GM18951 (cell line): ENCODE results near the gene ANKRA2.

Experiments
- POLR2A ChIP-seq: IDR thresholded peaks from 4 replicates; pipeline ENCODE4 v1.6.1; 2011; ENCODE audit warnings: mild to moderate bottlenecking; ENCODE audit not compliant: insufficient read length, insufficient read depth; ENCODE audit errors: extremely low read depth
- in situ Hi-C: fragments of 300-500 bp; cut with MboI; formaldehyde crosslinking; loops from one replicate; pipeline ENCODE4 v1.12.0; 2022; ENCODE audit warnings: low sequenced_read_pairs, mixed read lengths, inconsistent platforms; ENCODE audit not compliant: unreplicated experiment

The ANKRA2 gene

GRCh38 chr5:73565139-73565968, at the start of gene ANKRA2, which contains the start of gene UTP15:
TSS of gene ANKRA2 (minus strand) at chr5:73565639. CDS start at chr5:73562881, 2,758 bp downstream.
TSS of gene UTP15 (plus strand) at chr5:73565743. CDS start at chr5:73567345, 1,602 bp downstream.
- peak; percentile 72 for TF ChIP-seq POLR2A
- in situ Hi-C loops: no loop called here

- in situ Hi-C loops: no loop called here
Observed at GRCh38 chr5:73615085-73615484, 49.6 kb upstream of the ANKRA2 start.

GRCh38 chr5:73612799-73613198, 47.4 kb upstream of the ANKRA2 start:
- no peak for TF ChIP-seq POLR2A
- in situ Hi-C loops: no loop called here

More at GRCh38 chr5:73615085-73615484, 49.6 kb upstream of the ANKRA2 start:
- TF ChIP-seq POLR2A: no peak

GRCh38 chr5:73607228-73607627, 41.8 kb upstream of the ANKRA2 start:
- TF ChIP-seq POLR2A: no peak

GRCh38 chr5:73606206-73606753, 40.8 kb upstream of the ANKRA2 start:
- in situ Hi-C loops: no loop called here
- no peak for TF ChIP-seq POLR2A

More at GRCh38 chr5:73607228-73607627, 41.8 kb upstream of the ANKRA2 start:
- in situ Hi-C loops: no loop called here

GRCh38 chr5:73605223-73606087, 40.0 kb upstream of the ANKRA2 start:
- no peak for TF ChIP-seq POLR2A
- in situ Hi-C loops: no loop called here

- in situ Hi-C loops: no loop called here
- TF ChIP-seq POLR2A: no peak
Observed at GRCh38 chr5:73603998-73604397, 38.6 kb upstream of the ANKRA2 start.

GRCh38 chr5:73599380-73599779, 33.9 kb upstream of the ANKRA2 start:
- in situ Hi-C loops: no loop called here
- TF ChIP-seq POLR2A: no peak

GRCh38 chr5:73596705-73597328, 31.4 kb upstream of the ANKRA2 start:
- TF ChIP-seq POLR2A: no peak
- in situ Hi-C loops: no loop called here

- in situ Hi-C loops: loop anchor here (5.0 kb wide), 1 partner anchor 200 kb away; no protein-coding TSS in a partner anchor
Observed at GRCh38 chr5:73592551-73592950, 27.1 kb upstream of the ANKRA2 start.

GRCh38 chr5:73591698-73592501, 26.5 kb upstream of the ANKRA2 start:
- TF ChIP-seq POLR2A: no peak

More at GRCh38 chr5:73592551-73592950, 27.1 kb upstream of the ANKRA2 start:
- TF ChIP-seq POLR2A: no peak

More at GRCh38 chr5:73591698-73592501, 26.5 kb upstream of the ANKRA2 start:
- in situ Hi-C loops: loop anchor here (5.0 kb wide), 1 partner anchor 200 kb away; no protein-coding TSS in a partner anchor
